ENCODE measurements around the gene SDF4.

SDF4 gene

GRCh38 chr1:1226566-1227362, 5.0 kb downstream of the SDF4 start:
- DNase-seq = no peak

- DNase-seq = no peak
Observed at GRCh38 chr1:1225913-1226312, 5.9 kb downstream of the SDF4 start.

- no peak for DNase-seq
Observed at GRCh38 chr1:1225238-1225845, 6.5 kb downstream of the SDF4 start.

- no peak for DNase-seq
Observed at GRCh38 chr1:1223891-1224290, 7.9 kb downstream of the SDF4 start.

GRCh38 chr1:1223321-1223720, 8.5 kb downstream of the SDF4 start:
- DNase-seq = no peak

- no peak for DNase-seq
Observed at GRCh38 chr1:1222575-1223225, 9.1 kb downstream of the SDF4 start.

GRCh38 chr1:1221887-1222574, 9.8 kb downstream of the SDF4 start:
- DNase-seq = no peak

GRCh38 chr1:1220197-1220596, 11.6 kb downstream of the SDF4 start:
- no peak for DNase-seq

- DNase-seq = no peak
Observed at GRCh38 chr1:1219341-1219740, 12.5 kb downstream of the SDF4 start.

GRCh38 chr1:1218524-1219200, 13.1 kb downstream of the SDF4 start:
- DNase-seq = no peak

GRCh38 chr1:1217621-1218523, 13.9 kb downstream of the SDF4 start:
- no peak for DNase-seq

GRCh38 chr1:1216770-1217620, 14.8 kb downstream of the SDF4 start:
- DNase-seq = no peak

- no peak for DNase-seq
Observed at GRCh38 chr1:1215881-1216605, 15.8 kb downstream of the SDF4 start.

- DNase-seq = no peak
Observed at GRCh38 chr1:1215080-1215676, 16.6 kb downstream of the SDF4 start.

GRCh38 chr1:1213345-1214265, 18.2 kb downstream of the SDF4 start, which contains the start of gene TNFRSF4:
Gene TNFRSF4, minus strand, starts transcription at chr1:1214153. Its CDS starts 26 bp downstream, at chr1:1214127.
- no peak for DNase-seq

- DNase-seq = no peak
Observed at GRCh38 chr1:1212780-1213344, 18.9 kb downstream of the SDF4 start.

GRCh38 chr1:1211541-1212441, 20.0 kb downstream of the SDF4 start:
- no peak for DNase-seq
